Lung (tissue), 12 donors: ENCODE data around the gene MYB. TPM values are rescaled to one million over a fixed set of nuclear protein-coding genes. Genes with fewer than 3 reads are reported as not detected.

Source experiments
- ATAC-seq: fragments of 200-7000 bp; cut with Tn5 transposase; one replicate; pipeline ENCODE4 v1.9.1; 2020; ENCODE audit warnings: moderate number of reproducible peaks; ENCODE audit not compliant: insufficient read depth, low FRiP score
- DNase-seq, 3 donors: peaks; one replicate each; pipeline ENCODE4 v3.0.0-alpha.2; 2013 to 2017
- H3K27ac ChIP-seq, 2 donors: one replicate each; pipeline ENCODE4 v1.5.1; 2013; ENCODE audit warnings: mild to moderate bottlenecking in 2 of 2, moderate library complexity in 2 of 2, control low read depth in 1 of 2, inconsistent platforms in 1 of 2, low read depth in 1 of 2, low read length in 1 of 2
- H3K27me3 ChIP-seq, 3 donors: one replicate each; pipeline ENCODE4 v1.5.1; 2013; ENCODE audit warnings: low read length in 2 of 3; ENCODE audit not compliant: control insufficient read depth in 3 of 3, insufficient read depth in 3 of 3
- H3K36me3 ChIP-seq, 4 donors: one replicate each; pipeline ENCODE4 v1.5.1; 2013; ENCODE audit warnings: low read length in 4 of 4, mild to moderate bottlenecking in 1 of 4, moderate library complexity in 1 of 4; ENCODE audit not compliant: control insufficient read depth in 4 of 4, insufficient read depth in 4 of 4
- H3K4me1 ChIP-seq, 5 donors: one replicate each; pipeline ENCODE4 v1.5.1; 2013; ENCODE audit warnings: low read length in 5 of 5, mild to moderate bottlenecking in 2 of 5, moderate library complexity in 1 of 5; ENCODE audit not compliant: control insufficient read depth in 5 of 5, insufficient read depth in 5 of 5
- H3K4me3 ChIP-seq: one replicate; pipeline ENCODE4 v1.5.1; 2013; ENCODE audit warnings: mild to moderate bottlenecking, control low read depth, moderate library complexity
- H3K9ac ChIP-seq, 2 donors: one replicate each; pipeline ENCODE4 v1.5.1; 2013; ENCODE audit warnings: low read length in 2 of 2, control low read depth in 1 of 2; ENCODE audit not compliant: insufficient read depth in 1 of 2
- H3K9me3 ChIP-seq, 4 donors: one replicate each; pipeline ENCODE4 v1.5.1; 2013; ENCODE audit warnings: low read length in 3 of 4, mild to moderate bottlenecking in 1 of 4, moderate library complexity in 1 of 4; ENCODE audit not compliant: control insufficient read depth in 4 of 4, insufficient read depth in 3 of 4
- WGBS, 2 donors: extraction: QIAGEN DNeasy Blood & Tissue Kit; methylation state at CpG; one replicate each; pipeline ENCODE4 v1.1.7; 2013; 5-methylcytosine and 5-hydroxymethylcytosine counted together
- polyA plus RNA-seq, 2 donors: library from polyadenylated mRNA; stranded (reverse); fragments of 200-250 nt; gene quantifications; one replicate each; pipeline ENCODE4 v1.2.1, GENCODE V29; 2013
- total RNA-seq, 2 donors: library from RNA; depleted of rRNA in 1 of 2; stranded (reverse); fragments of >200 nt in 1 of 2; gene quantifications; one replicate each; pipeline ENCODE4 v1.2.1, GENCODE V29; 2014 to 2021
- TF ChIP-seq, protein P1 (sequence below): IDR thresholded peaks from 2 replicates; pipeline ENCODE4 v1.5.1; 2012; ENCODE audit warnings: mild to moderate bottlenecking; ENCODE audit errors: control extremely low read depth, extremely low read depth
- donor health status: control.
- donor health status: control.
- donor health status: Bipolar disorder and iron deficiency.
- donor health status: healthy.
- donor health status: DM: yes; HTN: yes; CAD: no.

The MYB gene
- total and polyA plus RNA-seq, 4 donors: 1.3 to 11.3 (median 4.6) TPM

DNA sequence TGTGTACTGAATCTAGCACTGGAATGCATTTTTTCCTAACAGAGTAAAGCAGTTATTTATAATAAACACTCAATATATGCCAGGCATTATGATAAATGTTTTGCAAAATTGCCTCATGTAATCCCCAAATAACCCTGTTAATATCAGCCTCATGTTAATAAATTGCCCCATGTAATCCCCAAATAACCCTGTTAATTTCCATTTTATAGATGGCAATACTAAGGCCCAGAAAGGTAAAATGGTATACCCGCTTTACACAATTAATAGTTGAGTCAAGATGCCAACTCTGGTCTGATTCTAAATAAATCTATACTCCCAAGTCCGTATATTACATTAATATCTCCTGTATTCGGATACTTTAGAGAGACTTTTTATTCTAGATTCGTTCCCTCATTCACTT lies 6.3 kb downstream of the MYB start:
- ATAC-seq: no peak

DNA sequence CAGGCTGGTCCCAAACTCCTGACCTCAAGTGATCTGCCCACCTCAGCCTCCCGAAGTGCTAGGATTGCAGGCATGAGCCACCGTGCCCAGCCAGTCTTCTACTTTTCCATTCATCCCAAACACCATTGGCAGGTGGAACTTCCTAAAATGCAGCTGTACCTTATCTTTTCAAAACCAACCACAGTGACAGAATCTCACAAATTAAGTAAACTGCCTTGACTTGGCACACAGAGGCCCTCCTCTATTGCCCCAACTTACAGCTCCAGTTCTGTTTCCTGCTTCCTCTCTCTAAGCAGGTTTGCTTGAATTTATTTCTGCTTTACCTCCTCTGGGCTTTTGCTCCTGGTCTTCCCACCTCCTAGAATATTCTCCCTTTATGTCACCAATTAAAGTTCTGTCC lies 7.6 kb downstream of the MYB start:
- 43 to 71% methylated on average over 2 of the region's 2 CpGs for WGBS, 2 donors
- Histone ChIP-seq H3K9ac (no peak overlapping the region), H3K4me1 (peaks cover 0 to 7% (median 0%) of the 10 kb centered on the region in 5 donors), H3K27ac (no peak overlapping the region), H3K36me3 (no peaks in the 10 kb centered on the region), H3K27me3 (peaks cover 0 to 13% (median 8%) of the 10 kb centered on the region in 3 donors), H3K9me3 (no peaks in the 10 kb centered on the region), H3K4me3 (no peak overlapping the region)
- ATAC-seq (no peak), DNase-seq (no peak)
- TF ChIP-seq, protein P1, sequence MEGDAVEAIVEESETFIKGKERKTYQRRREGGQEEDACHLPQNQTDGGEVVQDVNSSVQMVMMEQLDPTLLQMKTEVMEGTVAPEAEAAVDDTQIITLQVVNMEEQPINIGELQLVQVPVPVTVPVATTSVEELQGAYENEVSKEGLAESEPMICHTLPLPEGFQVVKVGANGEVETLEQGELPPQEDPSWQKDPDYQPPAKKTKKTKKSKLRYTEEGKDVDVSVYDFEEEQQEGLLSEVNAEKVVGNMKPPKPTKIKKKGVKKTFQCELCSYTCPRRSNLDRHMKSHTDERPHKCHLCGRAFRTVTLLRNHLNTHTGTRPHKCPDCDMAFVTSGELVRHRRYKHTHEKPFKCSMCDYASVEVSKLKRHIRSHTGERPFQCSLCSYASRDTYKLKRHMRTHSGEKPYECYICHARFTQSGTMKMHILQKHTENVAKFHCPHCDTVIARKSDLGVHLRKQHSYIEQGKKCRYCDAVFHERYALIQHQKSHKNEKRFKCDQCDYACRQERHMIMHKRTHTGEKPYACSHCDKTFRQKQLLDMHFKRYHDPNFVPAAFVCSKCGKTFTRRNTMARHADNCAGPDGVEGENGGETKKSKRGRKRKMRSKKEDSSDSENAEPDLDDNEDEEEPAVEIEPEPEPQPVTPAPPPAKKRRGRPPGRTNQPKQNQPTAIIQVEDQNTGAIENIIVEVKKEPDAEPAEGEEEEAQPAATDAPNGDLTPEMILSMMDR: no peak

More for the DNA sequence above, 6.3 kb downstream of the MYB start:
- Histone ChIP-seq H3K27me3 (peaks cover 0 to 20% (median 18%) of the 10 kb centered on the region in 3 donors), H3K27ac (no peak overlapping the region), H3K36me3 (no peaks in the 10 kb centered on the region), H3K4me3 (no peak overlapping the region), H3K9ac (no peak overlapping the region), H3K9me3 (no peaks in the 10 kb centered on the region), H3K4me1 (peaks cover 0 to 21% (median 5%) of the 10 kb centered on the region in 5 donors)
- no peak for DNase-seq
- 80 to 94% methylated on average over 4 of the region's 4 CpGs for WGBS, 2 donors
- TF ChIP-seq, protein P1: no peak

DNA sequence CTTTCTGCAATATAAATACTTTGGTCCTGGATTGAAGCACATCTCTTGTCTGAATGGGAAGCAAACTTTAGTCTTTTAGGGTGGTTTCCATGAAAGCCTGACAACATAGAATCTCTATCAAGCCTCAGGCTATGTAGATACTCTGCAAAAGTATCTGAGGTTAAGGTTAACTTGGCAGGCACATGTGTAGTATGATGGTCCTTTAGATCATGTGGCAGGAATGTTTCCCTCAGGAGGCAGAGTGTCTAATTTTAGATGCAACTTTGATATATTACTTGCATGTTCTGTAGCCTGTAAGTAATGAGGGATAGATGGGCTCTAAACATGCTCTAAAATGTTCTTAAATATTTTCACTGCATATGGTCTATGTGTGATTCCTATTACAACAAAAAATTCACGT lies 8.2 kb downstream of the MYB start:
- Histone ChIP-seq H3K4me1 (peaks cover 0 to 5% (median 0%) of the 10 kb centered on the region in 5 donors), H3K4me3 (no peak overlapping the region), H3K36me3 (no peaks in the 10 kb centered on the region), H3K9me3 (no peaks in the 10 kb centered on the region), H3K27ac (no peak overlapping the region), H3K9ac (no peak overlapping the region), H3K27me3 (peaks cover 0 to 6% (median 4%) of the 10 kb centered on the region in 3 donors)
- DNase-seq: no peak
- no peak for ATAC-seq
- TF ChIP-seq, protein P1: no peak
- 50 to 77% methylated on average over 1 of the region's 1 CpG for WGBS, 2 donors
